Heart right ventricle (tissue), 16 donors: ENCODE results near the gene SHKBP1. TPM values are rescaled to one million over a fixed set of nuclear protein-coding genes. Genes with fewer than 3 reads are reported as not detected.
"Not testable (repeated sequence)": the region's sequence is repeated elsewhere in the genome, so short reads cannot be mapped to it uniquely, and the experiment has no call there.

Experiments
- ATAC-seq, 8 donors: fragments of 200-7000 bp; cut with Tn5 transposase; one replicate each; pipeline ENCODE4 v1.9.1; 2020; ENCODE audit warnings: mild to moderate bottlenecking in 8 of 8, moderate library complexity in 8 of 8, moderate number of reproducible peaks in 1 of 8
- DNase-seq, 2 donors: peaks; one replicate each; pipeline ENCODE4 v3.0.0-alpha.2; 2020
- H3K27ac ChIP-seq, 10 donors: fragments of 200-600 bp; sonication (generic) in 2 of 10; one replicate each; pipeline versions ENCODE4 v1.5.0 to v1.8.0; 2020 to 2022; ENCODE audit warnings: mild to moderate bottlenecking in 3 of 10
- H3K27me3 ChIP-seq, 7 donors: fragments of 200-600 bp; one replicate each; pipeline ENCODE4 v1.8.0; 2021 to 2022; ENCODE audit warnings: mild to moderate bottlenecking in 2 of 7
- H3K36me3 ChIP-seq, 9 donors: fragments of 200-600 bp; sonication (generic) in 1 of 9; one replicate each; pipeline versions ENCODE4 v1.5.0 to v1.8.0; 2020 to 2022; ENCODE audit warnings: mild to moderate bottlenecking in 2 of 9
- H3K4me1 ChIP-seq, 9 donors: fragments of 200-600 bp; sonication (generic) in 1 of 9; one replicate each; pipeline versions ENCODE4 v1.5.0 to v1.8.0; 2020 to 2022; ENCODE audit warnings: mild to moderate bottlenecking in 4 of 9
- H3K4me3 ChIP-seq, 10 donors: fragments of 200-600 bp; sonication (generic) in 2 of 10; one replicate each; pipeline versions ENCODE4 v1.5.0 to v1.8.0; 2020 to 2022; ENCODE audit warnings: mild to moderate bottlenecking in 7 of 10, moderate library complexity in 2 of 10
- H3K9me3 ChIP-seq, 11 donors: fragments of 200-600 bp in 10 of 11; sonication (generic) in 2 of 11; one replicate each; pipeline versions ENCODE4 v1.5.0 to v1.8.0; 2013 to 2022; ENCODE audit warnings: mild to moderate bottlenecking in 2 of 11, control low read depth in 1 of 11, moderate library complexity in 1 of 11
- WGBS, 2 donors: extraction: QIAGEN DNeasy Blood & Tissue Kit; methylation state at CpG; one replicate each; pipeline ENCODE4 v1.1.7; 2013; ENCODE audit warnings: inconsistent platforms in 1 of 2; 5-methylcytosine and 5-hydroxymethylcytosine counted together
- intact Hi-C, 10 donors: fragments of 100-400 bp; cut with DNase I; formaldehyde crosslinking; loops; one replicate each; pipeline versions ENCODE4 v1.11.1 to v1.14.2; 2022
- polyA plus RNA-seq, 2 donors: library from polyadenylated mRNA; stranded (reverse); fragments of 200-250 nt; gene quantifications; one replicate each; pipeline ENCODE4 v1.2.3, GENCODE V29; 2013
- total RNA-seq, 10 donors: library from RNA; stranded (reverse); fragmentation: NEBNext Ultra II Directional in 3 of 10; extraction: Animal tissue kit (Norgen Biotek cat#: 25700) in 3 of 10; gene quantifications; one replicate each; pipeline versions ENCODE4 v1.2.1 to v1.2.4, GENCODE V29; 2021 to 2023
- TF ChIP-seq, protein P1 (sequence below), 9 donors: fragments of 200-600 bp; sonication (generic) in 2 of 9; IDR thresholded peaks; one replicate each; pipeline versions ENCODE4 v1.5.0 to v1.8.0; 2021 to 2022; ENCODE audit warnings: antibody characterized with exemption in 9 of 9, mild to moderate bottlenecking in 5 of 9, moderate library complexity in 1 of 9
- donor health status: Arrhythmogenic right ventricular cardiomyopathy.
- donor health status: ischemic (EF 13 %, LVEDD 7.1; RV severe dilation, severe dysfunction).
- donor health status: healthy with polysubstance abuse.
- donor health status: DM: no; HTN: yes; CAD: no.
- donor health status: DM: no; HTN: no; CAD: no.
- donor health status: ischemic (EF 25% LVEDD 6.9; RV normal size, moderate dysfunction).
- donor health status: ischemic (EF 25% LVEDD 5.7; RV mildly dilated, moderate dysfunction).
- donor health status: healthy.
- donor health status: DM: yes; HTN: yes; CAD: no.
- donor health status: Ischemic cardiomyopathy.
- donor health status: ischemic (EF 35%, LVEDD 5.7; RV mildly dilated, moderate dysfunction).
- donor health status: nonischemic (EF 11% LVEDD 7.7; RV severe dilation, severe dysfunction).
- donor health status: DM: yes; HTN: yes; CAD: no.
- donor health status: PGD.
- donor health status: ischemic (EF 29% LVEDD 5.4; RV normal size, mild dysfunction).
- donor health status: nonischemic (EF 23%, LVEDD 6.1; RV moderate dilation, normal function).

SHKBP1 gene
- total and polyA plus RNA-seq, 12 donors, result 12.0 to 43.1 (median 16.4) TPM

DNA sequence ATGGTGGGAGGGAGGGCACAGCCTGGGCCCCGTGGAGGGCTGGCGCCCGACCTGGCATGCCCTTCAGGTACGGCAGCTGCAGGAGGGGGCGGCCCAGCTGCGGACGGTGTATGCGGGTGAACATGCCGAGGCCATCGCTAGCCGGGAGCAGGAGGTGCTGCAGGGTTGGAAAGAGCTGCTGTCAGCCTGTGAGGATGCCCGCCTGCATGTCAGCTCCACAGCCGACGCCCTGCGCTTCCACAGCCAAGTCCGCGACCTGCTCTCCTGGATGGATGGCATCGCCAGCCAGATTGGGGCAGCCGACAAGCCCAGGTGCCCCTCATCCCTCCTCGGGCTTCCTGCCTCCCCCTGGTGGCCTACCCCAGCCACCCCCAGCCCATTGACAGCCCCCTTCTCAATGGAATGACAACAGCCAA is 16.6 kb upstream of the SHKBP1 start:
- Histone ChIP-seq H3K36me3 (no peaks in the 10 kb centered on the region), H3K4me1 (no peaks in the 10 kb centered on the region), H3K4me3 (no peak overlapping the region), H3K27me3 (peaks cover 0 to 36% (median 24%) of the 10 kb centered on the region in 7 donors), H3K9me3 (no peaks in the 10 kb centered on the region), H3K27ac (no peak overlapping the region)
- TF ChIP-seq, protein P1, sequence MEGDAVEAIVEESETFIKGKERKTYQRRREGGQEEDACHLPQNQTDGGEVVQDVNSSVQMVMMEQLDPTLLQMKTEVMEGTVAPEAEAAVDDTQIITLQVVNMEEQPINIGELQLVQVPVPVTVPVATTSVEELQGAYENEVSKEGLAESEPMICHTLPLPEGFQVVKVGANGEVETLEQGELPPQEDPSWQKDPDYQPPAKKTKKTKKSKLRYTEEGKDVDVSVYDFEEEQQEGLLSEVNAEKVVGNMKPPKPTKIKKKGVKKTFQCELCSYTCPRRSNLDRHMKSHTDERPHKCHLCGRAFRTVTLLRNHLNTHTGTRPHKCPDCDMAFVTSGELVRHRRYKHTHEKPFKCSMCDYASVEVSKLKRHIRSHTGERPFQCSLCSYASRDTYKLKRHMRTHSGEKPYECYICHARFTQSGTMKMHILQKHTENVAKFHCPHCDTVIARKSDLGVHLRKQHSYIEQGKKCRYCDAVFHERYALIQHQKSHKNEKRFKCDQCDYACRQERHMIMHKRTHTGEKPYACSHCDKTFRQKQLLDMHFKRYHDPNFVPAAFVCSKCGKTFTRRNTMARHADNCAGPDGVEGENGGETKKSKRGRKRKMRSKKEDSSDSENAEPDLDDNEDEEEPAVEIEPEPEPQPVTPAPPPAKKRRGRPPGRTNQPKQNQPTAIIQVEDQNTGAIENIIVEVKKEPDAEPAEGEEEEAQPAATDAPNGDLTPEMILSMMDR (IDR thresholded peaks at IDR 0.05), result no peak
- 70 to 74% methylated on average over 20 of the region's 20 CpGs for WGBS, 2 donors
- intact Hi-C loops, result no loop called here
- no peak for DNase-seq
- peak in 1 of 8 donors; percentile 50 for ATAC-seq

DNA sequence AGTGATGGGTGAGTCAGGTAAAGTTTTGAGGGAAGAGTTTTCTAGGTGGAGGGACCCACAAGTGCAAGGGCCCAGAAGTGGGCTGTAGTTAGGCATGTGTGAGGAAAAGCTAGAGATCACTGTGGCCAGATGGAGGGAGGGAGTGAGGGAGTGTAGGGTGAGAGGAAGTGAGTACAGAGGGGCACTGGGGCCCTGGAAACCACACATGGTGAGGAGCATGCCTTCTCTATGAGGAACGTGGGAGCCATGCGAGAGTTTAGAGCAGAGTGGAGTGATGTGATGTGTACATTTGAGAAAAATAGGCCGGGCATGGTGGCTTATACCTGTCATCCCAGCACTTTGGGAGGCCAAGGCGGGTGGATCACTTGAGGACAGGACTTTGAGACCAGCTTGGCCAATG is 14.7 kb upstream of the SHKBP1 start:
- ATAC-seq (no peak), DNase-seq (no peak)
- no peaks in the 10 kb centered on the region for H3K36me3 ChIP-seq
- no peak overlapping the region for H3K27ac ChIP-seq
- TF ChIP-seq, protein P1 (IDR thresholded peaks at IDR 0.05), result no peak
- intact Hi-C loops, result no loop called here
- no peaks in the 10 kb centered on the region for H3K9me3 ChIP-seq
- H3K27me3 ChIP-seq, result peaks cover 6 to 49% (median 40%) of the 10 kb centered on the region in 7 donors
- H3K4me1 ChIP-seq, result no peaks in the 10 kb centered on the region
- 68 to 77% methylated on average over 4 of the region's 4 CpGs for WGBS, 2 donors
- no peak overlapping the region for H3K4me3 ChIP-seq

DNA sequence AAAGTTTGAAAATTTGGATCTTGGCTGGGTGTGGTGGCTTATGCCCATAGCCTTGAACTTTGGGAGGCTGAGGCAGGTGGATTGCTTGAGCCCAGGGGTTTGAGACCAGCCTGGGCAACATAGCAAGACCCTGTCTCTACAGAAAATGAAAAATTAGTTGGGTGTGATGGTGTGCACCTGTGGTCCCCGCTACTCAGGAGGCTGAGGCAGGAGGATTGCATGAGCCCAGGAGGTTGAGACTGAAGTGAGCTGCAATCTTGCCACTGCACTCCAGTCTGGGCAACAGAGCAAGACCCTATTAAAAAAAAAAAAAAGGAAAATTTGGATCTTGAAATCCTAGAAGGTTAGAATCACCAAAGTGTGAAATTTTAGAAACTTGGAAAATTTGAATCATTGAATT is 12.1 kb upstream of the SHKBP1 start:
- H3K4me3 ChIP-seq, DNase-seq, H3K9me3 ChIP-seq, intact Hi-C loops, H3K36me3 ChIP-seq, H3K27ac ChIP-seq, ATAC-seq: not testable (repeated sequence)
- WGBS, 2 donors, result 88 to 95% methylated on average over 1 of the region's 1 CpG
- Histone ChIP-seq H3K4me1 (peaks cover 4 to 11% (median 8%) of the 10 kb centered on the region in 9 donors), H3K27me3 (peaks cover 6 to 71% (median 58%) of the 10 kb centered on the region in 7 donors)

DNA sequence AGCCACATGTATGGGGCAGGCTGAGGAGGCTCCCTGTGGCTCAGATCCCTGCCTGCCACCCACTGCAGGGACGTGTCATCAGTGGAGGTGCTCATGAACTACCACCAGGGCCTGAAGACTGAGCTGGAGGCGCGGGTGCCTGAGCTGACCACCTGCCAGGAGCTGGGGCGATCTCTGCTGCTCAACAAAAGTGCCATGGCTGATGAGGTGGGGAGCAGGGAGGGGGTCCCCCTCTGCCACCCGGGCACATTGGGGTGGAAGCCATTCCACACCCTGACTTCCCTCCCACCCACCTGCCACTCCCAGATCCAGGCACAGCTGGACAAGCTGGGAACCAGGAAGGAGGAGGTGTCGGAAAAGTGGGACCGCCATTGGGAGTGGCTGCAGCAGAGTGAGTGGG is 11.3 kb upstream of the SHKBP1 start:
- Histone ChIP-seq H3K27ac (no peak overlapping the region), H3K4me1 (peaks cover 4 to 16% (median 10%) of the 10 kb centered on the region in 9 donors), H3K9me3 (no peaks in the 10 kb centered on the region), H3K4me3 (no peak overlapping the region), H3K27me3 (peaks cover 6 to 71% (median 55%) of the 10 kb centered on the region in 7 donors), H3K36me3 (no peaks in the 10 kb centered on the region)
- intact Hi-C loops, result no loop called here
- WGBS, 2 donors, result 67 to 81% methylated on average over 7 of the region's 7 CpGs
- no peak for DNase-seq
- ATAC-seq, result no peak
- TF ChIP-seq, protein P1 (IDR thresholded peaks at IDR 0.05), result no peak

DNA sequence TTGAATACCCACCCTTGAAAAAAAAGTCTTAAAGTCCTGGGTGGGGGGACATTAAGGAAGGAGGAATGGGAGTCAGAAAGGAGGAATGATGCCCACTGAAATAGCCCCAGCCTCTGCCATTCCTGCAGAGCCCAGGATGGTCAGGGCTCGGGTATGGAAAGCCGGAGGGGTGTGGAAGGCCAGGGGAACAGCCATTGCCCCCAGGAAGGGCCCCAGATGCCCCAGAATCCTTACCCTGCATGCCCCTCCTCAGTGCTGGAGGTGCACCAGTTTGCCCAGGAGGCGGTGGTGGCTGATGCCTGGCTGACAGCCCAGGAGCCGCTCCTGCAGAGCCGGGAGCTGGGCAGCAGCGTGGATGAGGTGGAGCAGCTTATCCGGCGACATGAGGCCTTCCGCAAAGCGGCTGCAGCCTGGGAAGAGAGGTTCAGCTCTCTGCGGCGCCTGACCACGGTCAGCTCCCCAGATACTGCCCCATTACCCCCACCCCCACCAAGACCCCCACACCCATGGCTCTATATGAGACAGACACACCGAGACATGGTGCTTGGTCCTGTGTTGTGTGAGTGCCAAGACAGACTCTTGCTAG is 10.7 kb upstream of the SHKBP1 start:
- TF ChIP-seq, protein P1 (IDR thresholded peaks at IDR 0.05), result no peak
- Histone ChIP-seq H3K4me1 (peaks cover 4 to 16% (median 10%) of the 10 kb centered on the region in 9 donors), H3K9me3 (no peaks in the 10 kb centered on the region), H3K27ac (no peak overlapping the region), H3K36me3 (no peaks in the 10 kb centered on the region), H3K27me3 (peaks cover 6 to 69% (median 52%) of the 10 kb centered on the region in 7 donors), H3K4me3 (no peak overlapping the region)
- DNase-seq (no peak), ATAC-seq (no peak)
- intact Hi-C loops, result no loop called here
- 61 to 66% methylated on average over 14 of the region's 14 CpGs for WGBS, 2 donors
